H1 (cell line): ENCODE data around the gene SOX6. TPM values are rescaled to one million over a fixed set of nuclear protein-coding genes. Genes with fewer than 3 reads are reported as not detected.
A peak's percentile ranks its signal among the peaks of the same experiment; 100 is the strongest.

ENCODE experiments used
- CTCF ChIA-PET: fragments of 300-600 bp; sonication (Branson Sonifier 250); formaldehyde crosslinking; loops from one replicate; lab custom pipeline; 2021; ENCODE audit not compliant: partially characterized antibody; lab: Charles Lee
- POLR2A ChIA-PET: fragments of 300-600 bp; sonication (Branson Sonifier 250); formaldehyde crosslinking; loops from one replicate; lab custom pipeline; 2021; ENCODE audit warnings: inconsistent platforms; ENCODE audit not compliant: partially characterized antibody; lab: Charles Lee
- DNase-seq, 2 experiments: peaks; one replicate each; pipeline versions ENCODE4 v3.0.0 to v3.0.0-alpha.2; 2010 to 2022; ENCODE audit warnings: low spot score in 2 of 2, low read depth in 1 of 2, mixed read lengths in 1 of 2
- FAIRE-seq: peaks from 2 replicates; lab custom pipeline; 2011; peaks lifted over from hg19 to GRCh38; lab: Jason Lieb, UNC
- H2AFZ ChIP-seq: 2 replicates; pipeline ENCODE4 v1.8.1; 2012; ENCODE audit warnings: low read length, inconsistent platforms
- H2AK5ac ChIP-seq: 2 replicates; pipeline ENCODE4 v1.6.1; 2013; ENCODE audit warnings: low read depth, low read length
- H2BK120ac ChIP-seq: replicated peaks from 2 replicates; pipeline ENCODE3; 2013; ENCODE audit warnings: low read depth, low read length, inconsistent platforms
- H2BK12ac ChIP-seq: 2 replicates; pipeline ENCODE4 v1.6.1; 2013; ENCODE audit warnings: low read depth, low read length
- H2BK15ac ChIP-seq: 2 replicates; pipeline ENCODE4 v1.6.1; 2013; ENCODE audit warnings: low read length
- H2BK20ac ChIP-seq: 2 replicates; pipeline ENCODE4 v1.6.1; 2013; ENCODE audit warnings: low read length
- H2BK5ac ChIP-seq: 2 replicates; pipeline ENCODE4 v1.6.1; 2013; ENCODE audit warnings: low read depth, low read length
- H3K14ac ChIP-seq: 2 replicates; pipeline ENCODE4 v1.6.1; 2013; ENCODE audit warnings: inconsistent platforms; ENCODE audit not compliant: insufficient read length
- H3K18ac ChIP-seq: 2 replicates; pipeline ENCODE4 v1.6.1; 2013; ENCODE audit warnings: low read length; ENCODE audit errors: extremely low read depth
- H3K23ac ChIP-seq: 2 replicates; pipeline ENCODE4 v1.6.1; 2013; ENCODE audit warnings: inconsistent platforms; ENCODE audit not compliant: insufficient read length
- H3K23me2 ChIP-seq: 2 replicates; pipeline ENCODE4 v1.6.1; 2013; ENCODE audit warnings: low read depth, low read length
- H3K27ac ChIP-seq: 2 replicates; pipeline ENCODE4 v1.6.1; 2011; ENCODE audit warnings: low read depth, low read length, inconsistent platforms
- H3K27me3 ChIP-seq, 4 experiments: replicated peaks in 1 of 4; 1 replicate in 1 of 4; 2 replicates in 3 of 4; pipeline versions ENCODE4 v1.6.1 to v1.8.1; 2011 to 2013; ENCODE audit warnings: low read length in 3 of 4, mild to moderate bottlenecking in 3 of 4, inconsistent platforms in 2 of 4, mixed read lengths in 2 of 4, moderate library complexity in 1 of 4; ENCODE audit not compliant: control insufficient read depth in 3 of 4, insufficient read depth in 3 of 4; ENCODE audit errors: extremely low read depth in 1 of 4
- H3K36me3 ChIP-seq, 4 experiments: 2 replicates each; pipeline versions ENCODE4 v1.6.1 to v1.8.1; 2011 to 2013; ENCODE audit warnings: mild to moderate bottlenecking in 4 of 4, low read length in 3 of 4, moderate library complexity in 2 of 4, control low read depth in 1 of 4, inconsistent platforms in 1 of 4; ENCODE audit not compliant: insufficient read depth in 4 of 4, control insufficient read depth in 2 of 4
- H3K4ac ChIP-seq: replicated peaks from 2 replicates; pipeline ENCODE3; 2013; ENCODE audit warnings: low read length, low read depth, mixed read lengths, inconsistent platforms; ENCODE audit not compliant: insufficient read length
- H3K4me1 ChIP-seq, 4 experiments: replicated peaks in 1 of 4; 1 replicate in 1 of 4; 2 replicates in 3 of 4; pipeline versions ENCODE4 v1.6.1 to v1.8.1; 2011 to 2013; ENCODE audit warnings: low read length in 3 of 4, inconsistent platforms in 2 of 4, mixed read lengths in 1 of 4; ENCODE audit not compliant: insufficient read depth in 4 of 4, control insufficient read depth in 3 of 4
- H3K4me2 ChIP-seq, 2 experiments: 2 replicates each; pipeline versions ENCODE4 v1.6.1 to v1.8.1; 2011 to 2013; ENCODE audit warnings: low read depth in 2 of 2, low read length in 2 of 2, control low read depth in 1 of 2, inconsistent platforms in 1 of 2, mild to moderate bottlenecking in 1 of 2; ENCODE audit not compliant: insufficient read depth in 1 of 2
- H3K4me3 ChIP-seq, 4 experiments: fragments of 200-600, 300-600 bp in 1 of 4; sonication (generic), shearing (Covaris generic), sonication (Bioruptor Twin) in 1 of 4; 2 replicates each; pipeline versions ENCODE4 v1.5.1 to v1.8.1; 2011 to 2016; ENCODE audit warnings: low read length in 4 of 4, low read depth in 3 of 4, control low read depth in 2 of 4, inconsistent platforms in 2 of 4, mild to moderate bottlenecking in 2 of 4, mixed read lengths in 1 of 4, moderate library complexity in 1 of 4; ENCODE audit not compliant: insufficient read depth in 2 of 4; ENCODE audit errors: extremely low read depth in 1 of 4
- H3K56ac ChIP-seq: replicated peaks from 2 replicates; pipeline ENCODE3; 2013; ENCODE audit warnings: low read depth, mild to moderate bottlenecking, mixed read lengths, low read length, inconsistent platforms; ENCODE audit not compliant: insufficient read length
- H3K79me1 ChIP-seq: 2 replicates; pipeline ENCODE4 v1.6.1; 2013; ENCODE audit warnings: low read depth, low read length, control low read depth
- H3K79me2 ChIP-seq, 2 experiments: 2 replicates each; pipeline versions ENCODE4 v1.6.1 to v1.8.1; 2012 to 2013; ENCODE audit warnings: low read length in 2 of 2, mild to moderate bottlenecking in 2 of 2, inconsistent platforms in 1 of 2; ENCODE audit not compliant: insufficient read depth in 2 of 2, control insufficient read depth in 1 of 2
- H3K9ac ChIP-seq, 4 experiments: replicated peaks in 1 of 4; 1 replicate in 1 of 4; 2 replicates in 3 of 4; pipeline versions ENCODE4 v1.6.1 to v1.8.1; 2011 to 2013; ENCODE audit warnings: low read depth in 3 of 4, low read length in 3 of 4, control low read depth in 2 of 4, mild to moderate bottlenecking in 2 of 4, moderate library complexity in 2 of 4, inconsistent platforms in 1 of 4; ENCODE audit errors: extremely low read depth in 1 of 4
- H3K9me3 ChIP-seq, 2 experiments: 2 replicates each; pipeline versions ENCODE4 v1.6.1 to v1.8.1; 2012 to 2013; ENCODE audit warnings: mild to moderate bottlenecking in 2 of 2, moderate library complexity in 2 of 2, control low read depth in 1 of 2, inconsistent platforms in 1 of 2, low read depth in 1 of 2, low read length in 1 of 2, mixed read lengths in 1 of 2; ENCODE audit not compliant: insufficient read depth in 2 of 2
- H4K20me1 ChIP-seq, 2 experiments: replicated peaks in 1 of 2; 2 replicates each; pipeline versions ENCODE3 to v1.8.1; 2011 to 2013; ENCODE audit warnings: inconsistent platforms in 2 of 2, low read length in 2 of 2, mild to moderate bottlenecking in 1 of 2; ENCODE audit not compliant: insufficient read depth in 2 of 2, control insufficient read depth in 1 of 2
- H4K5ac ChIP-seq: 2 replicates; pipeline ENCODE4 v1.6.1; 2013; ENCODE audit warnings: low read length, low read depth, mixed read lengths, inconsistent platforms; ENCODE audit not compliant: insufficient read length
- H4K8ac ChIP-seq: 2 replicates; pipeline ENCODE4 v1.8.0; 2013; ENCODE audit warnings: mild to moderate bottlenecking, moderate library complexity, low read length, inconsistent platforms; ENCODE audit not compliant: insufficient read depth; ENCODE audit errors: extremely low read depth
- H4K91ac ChIP-seq: replicated peaks from 2 replicates; pipeline ENCODE3; 2013; ENCODE audit warnings: low read length, mixed read lengths, inconsistent platforms; ENCODE audit not compliant: insufficient read length
- CBX8 ChIP-seq: fragments of 300-800, 300-1000 bp; sonication (generic); IDR thresholded peaks from 2 replicates; pipeline ENCODE4 v1.7.1; 2016; ENCODE audit warnings: low read depth, low read length, borderline replicate concordance
- CTBP2 ChIP-seq: IDR thresholded peaks from 2 replicates; pipeline ENCODE4 v1.7.0; 2011; ENCODE audit warnings: borderline replicate concordance, mild to moderate bottlenecking, moderate library complexity, mixed read lengths, low read length; ENCODE audit not compliant: insufficient read depth, insufficient read length
- GABPA ChIP-seq: IDR thresholded peaks from 2 replicates; pipeline ENCODE4 v1.6.1; 2011; ENCODE audit warnings: mild to moderate bottlenecking, low read length, moderate library complexity, borderline replicate concordance; ENCODE audit not compliant: insufficient read depth
- KDM1A ChIP-seq: fragments of 200-600, 300-600 bp; sonication (generic); IDR thresholded peaks from 2 replicates; pipeline ENCODE4 v1.7.1; 2016; ENCODE audit warnings: mild to moderate bottlenecking, low read length, borderline replicate concordance
- KDM4A ChIP-seq: IDR thresholded peaks from one replicate; pipeline ENCODE4 v1.7.1; 2012; ENCODE audit warnings: low read depth, mild to moderate bottlenecking, moderate library complexity, low read length, inconsistent platforms; ENCODE audit not compliant: severe bottlenecking
- RAD21 ChIP-seq, 2 experiments: IDR thresholded peaks in 1 of 2; conservative IDR thresholded peaks in 1 of 2; 2 replicates each; pipeline ENCODE4 v1.6.1; 2011; ENCODE audit warnings: low read depth in 2 of 2, low read length in 2 of 2, improper control_type of control experiment in 1 of 2, inconsistent platforms in 1 of 2, mild to moderate bottlenecking in 1 of 2, moderate library complexity in 1 of 2
- SIN3A ChIP-seq, 2 experiments: IDR thresholded peaks in 1 of 2; conservative IDR thresholded peaks in 1 of 2; 2 replicates each; pipeline ENCODE4 v1.6.1; 2011 to 2012; ENCODE audit warnings: low read length in 2 of 2, improper control_type of control experiment in 1 of 2, low read depth in 1 of 2, mild to moderate bottlenecking in 1 of 2
- SP2 ChIP-seq: IDR thresholded peaks from 2 replicates; pipeline ENCODE4 v1.6.1; 2012; ENCODE audit warnings: mild to moderate bottlenecking, low read length, inconsistent platforms
- TAF1 ChIP-seq: IDR thresholded peaks from 2 replicates; pipeline ENCODE4 v1.6.1; 2011; ENCODE audit warnings: mild to moderate bottlenecking, low read depth, low read length
- WGBS, 2 experiments: shearing (Covaris generic) in 1 of 2; methylation state at CpG; one replicate each; pipeline versions ENCODE4 v1.1.6 to v1.1.7; 2013 to 2015; ENCODE audit warnings: low lambda C conversion rate in 2 of 2, mixed read lengths in 2 of 2, inconsistent platforms in 1 of 2, low coverage in 1 of 2, missing lambda C conversion rate in 1 of 2; ENCODE audit not compliant: insufficient replicate concordance in 2 of 2, insufficient coverage in 1 of 2, insufficient read length in 1 of 2; ENCODE audit errors: extremely low coverage in 1 of 2, missing lambda C conversion rate in 1 of 2; 5-methylcytosine and 5-hydroxymethylcytosine counted together
- polyA plus RNA-seq, 7 experiments: library from polyadenylated mRNA; depleted of rRNA in 3 of 7; stranded (reverse) in 5 of 7; unstranded in 2 of 7; fragments of >200 nt in 5 of 7; fragments of 200-250 nt in 2 of 7; gene quantifications; 1 replicate in 5 of 7; 2 replicates in 1 of 7; 4 replicates in 1 of 7; pipeline versions ENCODE4 v1.2.1 to v1.2.3, GENCODE V29; 2011 to 2013; ENCODE audit warnings: missing spikeins in 2 of 7, mixed read lengths in 2 of 7
- total RNA-seq: library from RNA; stranded (reverse); fragmentation: NEBNext Ultra II Directional; extraction: Animal tissue kit (Norgen Biotek cat#: 25700); gene quantifications from 2 replicates; pipeline ENCODE4 v1.2.1, GENCODE V29; 2021
- TF ChIP-seq, protein P1 (sequence below), 3 experiments: IDR thresholded peaks; 1 replicate in 2 of 3; 2 replicates in 1 of 3; pipeline versions ENCODE4 v1.5.1 to v1.6.1; 2011; ENCODE audit warnings: low read length in 3 of 3, mild to moderate bottlenecking in 3 of 3, inconsistent platforms in 2 of 3, low read depth in 1 of 3, moderate library complexity in 1 of 3; ENCODE audit not compliant: insufficient read depth in 1 of 3; ENCODE audit errors: control extremely low read depth in 1 of 3

The SOX6 gene
- total and polyA plus RNA-seq, 2 of the 8 experiments (the other 6 are each of a cell fraction or from before 2014, with no cell fraction given): 0.09 TPM; not detected in 1

DNA sequence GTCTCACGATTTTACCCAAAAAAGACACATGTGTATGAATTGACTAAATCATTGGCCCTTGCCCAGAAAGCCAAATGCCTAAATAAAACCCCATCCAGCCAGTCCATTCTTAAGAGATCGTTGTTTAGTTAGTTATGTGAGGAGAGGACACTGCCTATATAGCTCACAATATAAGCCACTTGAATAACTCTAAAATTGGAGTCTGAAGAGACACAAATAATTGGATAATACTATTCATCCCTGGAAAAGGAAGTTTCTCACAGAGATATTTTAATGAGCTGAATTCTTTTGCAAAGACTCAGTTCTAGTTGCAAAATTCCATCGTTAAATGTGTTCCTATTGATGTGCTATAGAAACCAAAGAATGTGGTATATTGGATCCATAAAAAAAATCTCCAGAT, 176.7 kb downstream of the SOX6 start:
- POLR2A ChIA-PET: no interaction called here
- H3K4ac ChIP-seq: no peak overlapping the region
- CTCF ChIA-PET: no interaction called here
- no peaks in the 10 kb centered on the region for H3K79me1 ChIP-seq
- no peak overlapping the region for H4K91ac ChIP-seq
- H3K23me2 ChIP-seq: no peaks in the 10 kb centered on the region; the same call in 1 of the 2 replicates
- no peaks in the 10 kb centered on the region for H4K20me1 ChIP-seq
- no peak overlapping the region for H3K4me2 ChIP-seq
- H3K9me3 ChIP-seq: no peaks in the 10 kb centered on the region
- H3K27me3 ChIP-seq: no peaks in the 10 kb centered on the region
- DNase-seq (no peak), FAIRE-seq (no peak)
- H3K27ac ChIP-seq: no peak overlapping the region
- no peak overlapping the region for H4K8ac ChIP-seq
- H3K4me1 ChIP-seq: peaks cover 0 to 5% (median 1%) of the 10 kb centered on the region in 4 experiments; a peak in 3 of 7 replicates
- H3K4me3 ChIP-seq: 0 out of 8 replicates have a peak overlapping the region, but pooled peaks of 1 of the 4 experiments have one; percentile 19
- no peak overlapping the region for H3K18ac ChIP-seq
- no peak overlapping the region for H3K14ac ChIP-seq
- no peak overlapping the region for H3K23ac ChIP-seq
- no peak overlapping the region for H2AFZ ChIP-seq
- no peak overlapping the region for H4K5ac ChIP-seq
- no peak overlapping the region for H2AK5ac ChIP-seq
- no peaks in the 10 kb centered on the region for H3K36me3 ChIP-seq
- H2BK20ac ChIP-seq: no peak overlapping the region
- no peak overlapping the region for H3K56ac ChIP-seq
- WGBS, 2 experiments: 43% methylated on average over 3 of the region's 3 CpGs; no CpG with 5 or more reads in 1 of the 2 experiments
- no peaks in the 10 kb centered on the region for H3K79me2 ChIP-seq
- H2BK5ac ChIP-seq: no peak overlapping the region; the same call in 1 of the 2 replicates
- no peak overlapping the region for H2BK120ac ChIP-seq
- H2BK12ac ChIP-seq: no peak overlapping the region
- no peak overlapping the region for H3K9ac ChIP-seq
- H2BK15ac ChIP-seq: no peak overlapping the region
- TF ChIP-seq CTBP2 (no peak), KDM4A (no peak), CBX8 (no peak), TAF1 (no peak), RAD21 (IDR thresholded peaks at IDR 0.05 in 1 of 2, conservative IDR thresholded peaks at IDR 0.05 in 1 of 2; ENCODE audit: low read depth in 2 of 2, low read length in 2 of 2) (no peak), KDM1A (no peak), SP2 (no peak), GABPA (no peak), SIN3A (conservative IDR thresholded peaks at IDR 0.05 in 1 of 2, IDR thresholded peaks at IDR 0.05 in 1 of 2; ENCODE audit: low read depth in 1 of 2, low read length in 2 of 2) (no peak)
- TF ChIP-seq, protein P1, sequence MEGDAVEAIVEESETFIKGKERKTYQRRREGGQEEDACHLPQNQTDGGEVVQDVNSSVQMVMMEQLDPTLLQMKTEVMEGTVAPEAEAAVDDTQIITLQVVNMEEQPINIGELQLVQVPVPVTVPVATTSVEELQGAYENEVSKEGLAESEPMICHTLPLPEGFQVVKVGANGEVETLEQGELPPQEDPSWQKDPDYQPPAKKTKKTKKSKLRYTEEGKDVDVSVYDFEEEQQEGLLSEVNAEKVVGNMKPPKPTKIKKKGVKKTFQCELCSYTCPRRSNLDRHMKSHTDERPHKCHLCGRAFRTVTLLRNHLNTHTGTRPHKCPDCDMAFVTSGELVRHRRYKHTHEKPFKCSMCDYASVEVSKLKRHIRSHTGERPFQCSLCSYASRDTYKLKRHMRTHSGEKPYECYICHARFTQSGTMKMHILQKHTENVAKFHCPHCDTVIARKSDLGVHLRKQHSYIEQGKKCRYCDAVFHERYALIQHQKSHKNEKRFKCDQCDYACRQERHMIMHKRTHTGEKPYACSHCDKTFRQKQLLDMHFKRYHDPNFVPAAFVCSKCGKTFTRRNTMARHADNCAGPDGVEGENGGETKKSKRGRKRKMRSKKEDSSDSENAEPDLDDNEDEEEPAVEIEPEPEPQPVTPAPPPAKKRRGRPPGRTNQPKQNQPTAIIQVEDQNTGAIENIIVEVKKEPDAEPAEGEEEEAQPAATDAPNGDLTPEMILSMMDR (IDR thresholded peaks at IDR 0.05; ENCODE audit: control extremely low read depth in 1 of 3, insufficient read depth in 1 of 3, low read depth in 1 of 3, low read length in 3 of 3): no peak
